H54 (cell line): ENCODE measurements around the gene ONECUT2.
"Not testable (repeated sequence)": the region's sequence is repeated elsewhere in the genome, so short reads cannot be mapped to it uniquely, and the experiment has no call there.

Experiments
- DNase-seq: peaks from one replicate; pipeline ENCODE4 v3.0.0; 2011; ENCODE audit warnings: low spot score, mixed read lengths; ENCODE audit not compliant: insufficient read length
- FAIRE-seq: peaks from 3 replicates; lab custom pipeline; 2011; peaks lifted over from hg19 to GRCh38; lab: Jason Lieb, UNC
- POLR2A ChIP-seq: IDR thresholded peaks from 2 replicates; pipeline ENCODE4 v1.6.1; 2011; ENCODE audit warnings: low read depth, mild to moderate bottlenecking, low read length

Gene ONECUT2

GRCh38 chr18:57519668-57520424, 84.7 kb downstream of the ONECUT2 start:
- no peak for TF ChIP-seq POLR2A
- DNase-seq (no peak), FAIRE-seq (no peak)

- not testable (repeated sequence) for FAIRE-seq, DNase-seq
These were observed 87.2 kb downstream of the ONECUT2 start for GRCh38 chr18:57522348-57522747.

- DNase-seq (no peak), FAIRE-seq (no peak)
These were observed 88.2 kb downstream of the ONECUT2 start for GRCh38 chr18:57523171-57523956.

GRCh38 chr18:57527556-57528229, 92.5 kb downstream of the ONECUT2 start:
- FAIRE-seq (no peak), DNase-seq (no peak)
- TF ChIP-seq POLR2A: no peak

More at GRCh38 chr18:57523171-57523956, 88.2 kb downstream of the ONECUT2 start:
- TF ChIP-seq POLR2A: no peak

GRCh38 chr18:57529151-57529550, 94.0 kb downstream of the ONECUT2 start:
- no peak for TF ChIP-seq POLR2A
- DNase-seq: no peak
- no peak for FAIRE-seq

- FAIRE-seq (no peak), DNase-seq (no peak)
- no peak for TF ChIP-seq POLR2A
These were observed 98.1 kb downstream of the ONECUT2 start for GRCh38 chr18:57533006-57533867.

DNA sequence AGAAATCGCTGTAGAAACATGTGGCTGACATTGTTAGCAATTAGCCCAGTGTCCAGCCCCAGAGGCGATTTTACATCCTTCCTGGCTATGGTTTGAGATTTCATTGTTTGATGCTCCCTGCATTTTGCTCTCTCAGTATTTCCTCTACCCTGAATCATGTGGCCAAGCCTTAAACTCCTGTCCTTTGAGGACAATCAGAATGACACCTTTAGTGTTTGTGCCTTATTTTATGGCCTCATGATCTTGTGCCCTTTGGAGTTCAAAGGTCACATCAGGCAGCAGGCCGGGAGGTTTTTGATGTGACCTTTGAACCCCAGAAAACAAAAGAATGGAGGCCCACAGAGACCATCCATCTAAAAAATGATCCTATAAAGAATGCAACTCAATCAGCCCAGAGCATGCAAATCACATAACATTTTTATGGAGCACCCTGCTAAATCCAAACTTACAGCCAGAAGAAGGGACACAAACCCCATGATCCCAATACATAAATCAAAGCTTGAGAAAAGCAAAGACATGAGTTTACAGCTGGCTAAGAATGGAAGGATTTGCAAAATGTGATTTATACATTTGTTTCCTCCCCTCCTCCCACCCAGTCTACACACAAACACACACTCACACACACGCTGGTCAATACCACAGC, 98.8 kb downstream of the ONECUT2 start:
- no peak for FAIRE-seq
- no peak for TF ChIP-seq POLR2A
- no peak for DNase-seq

DNA sequence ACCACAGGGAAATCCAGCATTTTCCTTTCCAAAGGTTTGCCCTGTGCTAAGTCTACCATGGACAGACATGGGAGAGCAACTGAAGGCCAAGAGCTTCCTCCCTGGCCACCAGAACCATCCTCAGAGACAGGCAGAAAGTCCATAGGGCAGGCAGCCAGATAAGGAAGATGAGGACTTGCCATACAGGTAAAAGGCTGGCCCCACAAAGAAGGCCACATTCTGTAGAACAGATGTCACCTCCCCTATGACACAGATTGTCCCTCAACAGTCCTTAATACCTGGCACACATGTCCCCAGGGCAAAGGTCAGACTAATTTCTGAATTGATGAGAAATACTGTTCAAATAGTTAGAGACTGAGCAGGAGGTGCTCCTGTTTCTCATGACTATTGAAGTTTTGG, 99.3 kb downstream of the ONECUT2 start:
- FAIRE-seq (no peak), DNase-seq (no peak)
- TF ChIP-seq POLR2A: no peak

DNA sequence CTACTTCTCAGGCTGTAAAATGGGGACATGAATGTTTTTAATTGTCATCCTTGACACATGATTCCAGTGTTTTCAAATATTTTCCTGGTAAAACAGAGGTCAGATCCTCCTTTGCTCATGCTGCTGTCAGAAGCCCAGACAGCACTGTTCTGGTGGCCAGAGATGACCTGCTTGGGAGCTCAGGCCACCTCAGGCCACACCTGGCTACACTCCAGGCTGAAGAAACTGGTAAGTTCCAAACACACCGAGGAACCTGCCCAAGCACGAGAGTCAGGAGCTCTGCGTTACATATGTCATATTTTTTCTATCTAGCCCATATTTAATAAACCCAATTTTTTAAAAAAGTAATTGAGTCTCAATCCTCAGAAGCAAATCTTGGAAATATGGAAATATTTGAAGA, 103.4 kb downstream of the ONECUT2 start:
- DNase-seq (no peak), FAIRE-seq (no peak)
- TF ChIP-seq POLR2A: no peak

- TF ChIP-seq POLR2A: no peak
- FAIRE-seq: no peak
These were observed 104.5 kb downstream of the ONECUT2 start for GRCh38 chr18:57539702-57540101.

More at GRCh38 chr18:57539702-57540101, 104.5 kb downstream of the ONECUT2 start:
- DNase-seq: no peak
